ENCODE measurements around the gene MCC.

- TF ChIP-seq CTCF (IDR thresholded peaks at IDR 0.05) (no peak), EP300 (IDR thresholded peaks at IDR 0.05) (no peak), POLR2A (IDR thresholded peaks at IDR 0.05; ENCODE audit: low read depth) (no peak)
Observed at GRCh38 chr5:113205807-113206206, 282.4 kb downstream of the MCC start.
